ENCODE results near the gene RIIAD1.
"Not testable (repeated sequence)": the region's sequence is repeated elsewhere in the genome, so short reads cannot be mapped to it uniquely, and the experiment has no call there.

- TF ChIP-seq CTCF (IDR thresholded peaks at IDR 0.05; ENCODE audit: low read depth, low read length, poor library complexity, severe bottlenecking); EZH2phosphoT487 (IDR thresholded peaks at IDR 0.05; ENCODE audit: borderline replicate concordance, low read length): not testable (repeated sequence)
Measured at GRCh38 chr1:151682901-151683300, 38.4 kb upstream of the RIIAD1 start.

All from DOHH2 (cell line).